HepG2 (cell line): ENCODE results near the gene C15orf62. TPM values are rescaled to one million over a fixed set of nuclear protein-coding genes. Genes with fewer than 3 reads are reported as not detected.

Source experiments
- ETV5 ChIP-seq: IDR thresholded peaks from 2 replicates; pipeline ENCODE4 v1.6.1; 2018; ENCODE audit warnings: missing biosample characterization, missing genetic modification reagents, inconsistent platforms, borderline replicate concordance
- FOXA3 ChIP-seq: IDR thresholded peaks from 2 replicates; pipeline ENCODE4 v1.6.1; 2016; ENCODE audit warnings: missing genetic modification reagents, missing compliant biosample characterization
- FOXK1 ChIP-seq: sonication (generic); formaldehyde crosslinking; IDR thresholded peaks from 2 replicates; pipeline ENCODE4 v1.4.0; 2020; ENCODE audit warnings: low read depth, missing genetic modification reagents, borderline replicate concordance
- GABPB1 ChIP-seq: IDR thresholded peaks from 2 replicates; pipeline ENCODE4 v1.6.1; 2016; ENCODE audit warnings: mild to moderate bottlenecking, missing genetic modification reagents, moderate library complexity, missing compliant biosample characterization
- HES4 ChIP-seq: sonication (generic); formaldehyde crosslinking; IDR thresholded peaks from 2 replicates; pipeline ENCODE4 v1.9.0; 2021; ENCODE audit warnings: mild to moderate bottlenecking, missing genetic modification reagents, borderline replicate concordance
- MTA1 ChIP-seq: sonication (generic); formaldehyde crosslinking; IDR thresholded peaks from 2 replicates; pipeline ENCODE4 v1.4.0; 2020; ENCODE audit warnings: missing genetic modification reagents, mild to moderate bottlenecking, borderline replicate concordance
- SALL1 ChIP-seq: sonication (generic); formaldehyde crosslinking; IDR thresholded peaks from 2 replicates; pipeline ENCODE4 v1.8.0; 2022; ENCODE audit warnings: mild to moderate bottlenecking, missing genetic modification reagents
- SRY ChIP-seq: sonication (generic); formaldehyde crosslinking; IDR thresholded peaks from 2 replicates; pipeline ENCODE4 v1.8.0; 2022; ENCODE audit warnings: mild to moderate bottlenecking, missing genetic modification reagents
- ZBTB20 ChIP-seq: sonication (generic); formaldehyde crosslinking; IDR thresholded peaks from 2 replicates; pipeline ENCODE4 v1.8.1; 2023; ENCODE audit warnings: missing genetic modification reagents, low read depth, mild to moderate bottlenecking, borderline replicate concordance
- ZFX ChIP-seq: sonication (generic); formaldehyde crosslinking; IDR thresholded peaks from 2 replicates; pipeline ENCODE4 v1.4.0; 2020; ENCODE audit warnings: mild to moderate bottlenecking, low read depth, missing genetic modification reagents, moderate library complexity
- ZMAT3 ChIP-seq: sonication (generic); formaldehyde crosslinking; conservative IDR thresholded peaks from 2 replicates; pipeline ENCODE4 v1.7.0; 2021; ENCODE audit warnings: missing genetic modification reagents
- ZNF225 ChIP-seq: sonication (generic); formaldehyde crosslinking; IDR thresholded peaks from 2 replicates; pipeline ENCODE4 v1.4.0; 2020; ENCODE audit warnings: mild to moderate bottlenecking, missing genetic modification reagents
- ZNF510 ChIP-seq: sonication (generic); formaldehyde crosslinking; IDR thresholded peaks from 2 replicates; pipeline ENCODE4 v1.4.0; 2020; ENCODE audit warnings: low read depth, mild to moderate bottlenecking, missing genetic modification reagents
- ZNF781 ChIP-seq: sonication (generic); formaldehyde crosslinking; IDR thresholded peaks from 2 replicates; pipeline ENCODE4 v1.5.1; 2020; ENCODE audit warnings: borderline replicate concordance, mild to moderate bottlenecking, missing genetic modification reagents; ENCODE audit errors: not compliant biosample characterization
- ZSCAN12 ChIP-seq: sonication (generic); formaldehyde crosslinking; IDR thresholded peaks from 2 replicates; pipeline ENCODE4 v1.9.0; 2021; ENCODE audit warnings: mild to moderate bottlenecking, missing genetic modification reagents
- polyA plus RNA-seq, 8 experiments: library from polyadenylated mRNA; depleted of rRNA in 3 of 8; stranded (reverse) in 7 of 8; unstranded in 1 of 8; fragments of >200 nt; fragmentation: Illumina TruSeq in 4 of 8; extraction: Trizol in 4 of 8; gene quantifications; 2 replicates each; pipeline versions ENCODE4 v1.2.1 to v1.2.3, GENCODE V29; 2011 to 2016; ENCODE audit warnings: low read depth in 4 of 8, missing spikeins in 1 of 8, mixed read lengths in 1 of 8; ENCODE audit not compliant: insufficient read depth in 1 of 8
- total RNA-seq, 5 experiments: library from RNA; depleted of rRNA; stranded (reverse); fragments of >200 nt; fragmentation: Illumina TruSeq; extraction: Trizol; gene quantifications; 2 replicates each; pipeline ENCODE4 v1.2.3, GENCODE V29; 2016; ENCODE audit warnings: low read depth in 1 of 5
- TF ChIP-seq, protein P1 (sequence below): sonication (generic); formaldehyde crosslinking; IDR thresholded peaks from 2 replicates; pipeline ENCODE4 v1.5.0; 2020; ENCODE audit warnings: mild to moderate bottlenecking, missing genetic modification reagents, moderate library complexity
- TF ChIP-seq, protein P2 (sequence below): sonication (generic); formaldehyde crosslinking; IDR thresholded peaks from 2 replicates; pipeline ENCODE4 v1.8.1; 2022; ENCODE audit warnings: low read depth, mild to moderate bottlenecking, missing genetic modification reagents
- TF ChIP-seq, protein P3 (sequence below): IDR thresholded peaks from 2 replicates; pipeline ENCODE4 v1.6.1; 2016; ENCODE audit warnings: low read depth, missing genetic modification reagents, missing compliant biosample characterization

The C15orf62 gene
- total and polyA plus RNA-seq, 2 of the 13 experiments (the other 11 are each of a cell fraction or from before 2014, with no cell fraction given) = 0.51 to 1.1 TPM

DNA sequence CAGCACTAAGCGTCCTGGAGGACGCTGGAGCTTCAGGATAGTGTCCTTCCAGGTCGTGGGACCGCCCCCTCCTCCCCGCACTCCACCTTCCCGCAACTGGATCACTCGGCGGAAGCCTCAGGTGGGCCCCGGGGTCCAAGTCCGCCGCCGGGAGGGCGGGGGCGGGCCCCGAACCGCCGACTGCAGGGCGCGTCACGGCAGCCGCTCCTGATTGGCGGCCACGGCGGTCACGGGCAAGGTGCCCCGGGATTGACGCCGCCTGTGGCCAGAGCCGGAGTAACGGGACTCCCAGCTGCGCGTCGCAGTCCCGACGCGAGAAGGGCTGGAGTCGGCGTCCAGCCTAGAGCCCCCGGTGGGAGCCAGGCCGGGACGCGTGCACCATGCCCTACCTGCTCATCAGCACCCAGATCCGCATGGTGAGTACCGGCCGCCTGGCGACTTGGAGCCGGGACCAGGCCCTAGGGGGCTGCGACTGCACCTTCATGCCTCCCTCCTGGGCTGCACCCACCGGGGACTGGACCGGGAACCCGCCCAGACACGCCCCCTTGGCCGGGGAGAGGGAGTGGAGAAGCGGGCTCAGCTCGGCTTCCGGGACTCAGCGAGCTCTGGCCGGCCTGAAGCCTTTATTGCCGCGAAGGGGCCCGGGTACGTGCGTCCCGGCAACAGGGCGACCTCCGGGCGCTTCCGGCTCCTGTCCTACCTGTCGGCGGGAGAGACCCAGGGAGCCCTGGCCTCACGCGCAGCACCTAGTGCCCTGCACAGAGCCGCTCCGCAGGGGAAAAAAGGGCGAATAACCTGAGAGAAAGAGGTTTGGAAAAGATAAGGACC, 5.8 kb upstream of the C15orf62 start, which contains the start of gene GCHFR (continued):
- TF ChIP-seq ZBTB20 (CRISPR knock-in tag) (peak; percentile 63; the same call in 1 of the 2 replicates), ZNF781 (CRISPR knock-in tag) (peak; percentile 82), SALL1 (CRISPR knock-in tag) (peak; percentile 80), MTA1 (CRISPR knock-in tag) (peak; percentile 46; the same call in 1 of the 2 replicates), GABPB1 (CRISPR knock-in tag) (peak; percentile 81; the same call in 1 of the 2 replicates), FOXK1 (no peak), ZSCAN12 (CRISPR knock-in tag) (peak; percentile 91), HES4 (peak; percentile 62; the same call in 1 of the 2 replicates), ZNF225 (CRISPR knock-in tag) (no peak; the same call in 1 of the 2 replicates), ZFX (CRISPR knock-in tag) (peak; percentile 89), FOXA3 (CRISPR knock-in tag) (peak; percentile 21; the same call in 1 of the 2 replicates), ETV5 (CRISPR knock-in tag) (peak; percentile 70; the same call in 1 of the 2 replicates), ZMAT3 (CRISPR knock-in tag) (0 out of 2 replicates have a peak, but pooled peaks have one; percentile 59), ZNF510 (CRISPR knock-in tag) (peak; percentile 69; the same call in 1 of the 2 replicates), SRY (peak; percentile 78; the same call in 1 of the 2 replicates)
- TF ChIP-seq, protein P1, sequence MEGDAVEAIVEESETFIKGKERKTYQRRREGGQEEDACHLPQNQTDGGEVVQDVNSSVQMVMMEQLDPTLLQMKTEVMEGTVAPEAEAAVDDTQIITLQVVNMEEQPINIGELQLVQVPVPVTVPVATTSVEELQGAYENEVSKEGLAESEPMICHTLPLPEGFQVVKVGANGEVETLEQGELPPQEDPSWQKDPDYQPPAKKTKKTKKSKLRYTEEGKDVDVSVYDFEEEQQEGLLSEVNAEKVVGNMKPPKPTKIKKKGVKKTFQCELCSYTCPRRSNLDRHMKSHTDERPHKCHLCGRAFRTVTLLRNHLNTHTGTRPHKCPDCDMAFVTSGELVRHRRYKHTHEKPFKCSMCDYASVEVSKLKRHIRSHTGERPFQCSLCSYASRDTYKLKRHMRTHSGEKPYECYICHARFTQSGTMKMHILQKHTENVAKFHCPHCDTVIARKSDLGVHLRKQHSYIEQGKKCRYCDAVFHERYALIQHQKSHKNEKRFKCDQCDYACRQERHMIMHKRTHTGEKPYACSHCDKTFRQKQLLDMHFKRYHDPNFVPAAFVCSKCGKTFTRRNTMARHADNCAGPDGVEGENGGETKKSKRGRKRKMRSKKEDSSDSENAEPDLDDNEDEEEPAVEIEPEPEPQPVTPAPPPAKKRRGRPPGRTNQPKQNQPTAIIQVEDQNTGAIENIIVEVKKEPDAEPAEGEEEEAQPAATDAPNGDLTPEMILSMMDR (CRISPR knock-in tag) = peak; percentile 70
- TF ChIP-seq, protein P2, sequence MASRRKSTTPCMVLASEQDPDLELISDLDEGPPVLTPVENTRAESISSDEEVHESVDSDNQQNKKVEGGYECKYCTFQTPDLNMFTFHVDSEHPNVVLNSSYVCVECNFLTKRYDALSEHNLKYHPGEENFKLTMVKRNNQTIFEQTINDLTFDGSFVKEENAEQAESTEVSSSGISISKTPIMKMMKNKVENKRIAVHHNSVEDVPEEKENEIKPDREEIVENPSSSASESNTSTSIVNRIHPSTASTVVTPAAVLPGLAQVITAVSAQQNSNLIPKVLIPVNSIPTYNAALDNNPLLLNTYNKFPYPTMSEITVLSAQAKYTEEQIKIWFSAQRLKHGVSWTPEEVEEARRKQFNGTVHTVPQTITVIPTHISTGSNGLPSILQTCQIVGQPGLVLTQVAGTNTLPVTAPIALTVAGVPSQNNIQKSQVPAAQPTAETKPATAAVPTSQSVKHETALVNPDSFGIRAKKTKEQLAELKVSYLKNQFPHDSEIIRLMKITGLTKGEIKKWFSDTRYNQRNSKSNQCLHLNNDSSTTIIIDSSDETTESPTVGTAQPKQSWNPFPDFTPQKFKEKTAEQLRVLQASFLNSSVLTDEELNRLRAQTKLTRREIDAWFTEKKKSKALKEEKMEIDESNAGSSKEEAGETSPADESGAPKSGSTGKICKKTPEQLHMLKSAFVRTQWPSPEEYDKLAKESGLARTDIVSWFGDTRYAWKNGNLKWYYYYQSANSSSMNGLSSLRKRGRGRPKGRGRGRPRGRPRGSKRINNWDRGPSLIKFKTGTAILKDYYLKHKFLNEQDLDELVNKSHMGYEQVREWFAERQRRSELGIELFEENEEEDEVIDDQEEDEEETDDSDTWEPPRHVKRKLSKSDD (CRISPR knock-in tag) = peak; percentile 81
- TF ChIP-seq, protein P3, sequence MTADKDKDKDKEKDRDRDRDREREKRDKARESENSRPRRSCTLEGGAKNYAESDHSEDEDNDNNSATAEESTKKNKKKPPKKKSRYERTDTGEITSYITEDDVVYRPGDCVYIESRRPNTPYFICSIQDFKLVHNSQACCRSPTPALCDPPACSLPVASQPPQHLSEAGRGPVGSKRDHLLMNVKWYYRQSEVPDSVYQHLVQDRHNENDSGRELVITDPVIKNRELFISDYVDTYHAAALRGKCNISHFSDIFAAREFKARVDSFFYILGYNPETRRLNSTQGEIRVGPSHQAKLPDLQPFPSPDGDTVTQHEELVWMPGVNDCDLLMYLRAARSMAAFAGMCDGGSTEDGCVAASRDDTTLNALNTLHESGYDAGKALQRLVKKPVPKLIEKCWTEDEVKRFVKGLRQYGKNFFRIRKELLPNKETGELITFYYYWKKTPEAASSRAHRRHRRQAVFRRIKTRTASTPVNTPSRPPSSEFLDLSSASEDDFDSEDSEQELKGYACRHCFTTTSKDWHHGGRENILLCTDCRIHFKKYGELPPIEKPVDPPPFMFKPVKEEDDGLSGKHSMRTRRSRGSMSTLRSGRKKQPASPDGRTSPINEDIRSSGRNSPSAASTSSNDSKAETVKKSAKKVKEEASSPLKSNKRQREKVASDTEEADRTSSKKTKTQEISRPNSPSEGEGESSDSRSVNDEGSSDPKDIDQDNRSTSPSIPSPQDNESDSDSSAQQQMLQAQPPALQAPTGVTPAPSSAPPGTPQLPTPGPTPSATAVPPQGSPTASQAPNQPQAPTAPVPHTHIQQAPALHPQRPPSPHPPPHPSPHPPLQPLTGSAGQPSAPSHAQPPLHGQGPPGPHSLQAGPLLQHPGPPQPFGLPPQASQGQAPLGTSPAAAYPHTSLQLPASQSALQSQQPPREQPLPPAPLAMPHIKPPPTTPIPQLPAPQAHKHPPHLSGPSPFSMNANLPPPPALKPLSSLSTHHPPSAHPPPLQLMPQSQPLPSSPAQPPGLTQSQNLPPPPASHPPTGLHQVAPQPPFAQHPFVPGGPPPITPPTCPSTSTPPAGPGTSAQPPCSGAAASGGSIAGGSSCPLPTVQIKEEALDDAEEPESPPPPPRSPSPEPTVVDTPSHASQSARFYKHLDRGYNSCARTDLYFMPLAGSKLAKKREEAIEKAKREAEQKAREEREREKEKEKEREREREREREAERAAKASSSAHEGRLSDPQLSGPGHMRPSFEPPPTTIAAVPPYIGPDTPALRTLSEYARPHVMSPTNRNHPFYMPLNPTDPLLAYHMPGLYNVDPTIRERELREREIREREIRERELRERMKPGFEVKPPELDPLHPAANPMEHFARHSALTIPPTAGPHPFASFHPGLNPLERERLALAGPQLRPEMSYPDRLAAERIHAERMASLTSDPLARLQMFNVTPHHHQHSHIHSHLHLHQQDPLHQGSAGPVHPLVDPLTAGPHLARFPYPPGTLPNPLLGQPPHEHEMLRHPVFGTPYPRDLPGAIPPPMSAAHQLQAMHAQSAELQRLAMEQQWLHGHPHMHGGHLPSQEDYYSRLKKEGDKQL = peak; percentile 68; the same call in 1 of the 2 replicates
